Aorta (tissue), 5 donors: ENCODE data around the gene CELF2. TPM values are rescaled to one million over a fixed set of nuclear protein-coding genes. Genes with fewer than 3 reads are reported as not detected.

Experiments
- ATAC-seq: fragments of 200-7000 bp; cut with Tn5 transposase; one replicate; pipeline ENCODE4 v1.9.1; 2022; ENCODE audit warnings: moderate library complexity; ENCODE audit not compliant: low FRiP score
- DNase-seq, 2 donors: peaks; one replicate each; pipeline ENCODE4 v3.0.0-alpha.2; 2020
- H3K27ac ChIP-seq, 2 donors: one replicate each; pipeline ENCODE4 v1.5.1; 2013; ENCODE audit warnings: low read length in 2 of 2, mild to moderate bottlenecking in 2 of 2, moderate library complexity in 2 of 2, control low read depth in 1 of 2, inconsistent platforms in 1 of 2, low read depth in 1 of 2
- H3K27me3 ChIP-seq, 2 donors: one replicate each; pipeline ENCODE4 v1.6.1; 2013; ENCODE audit warnings: control low read depth in 1 of 2, low read length in 1 of 2, mild to moderate bottlenecking in 1 of 2, moderate library complexity in 1 of 2; ENCODE audit not compliant: insufficient read depth in 2 of 2, control insufficient read depth in 1 of 2
- H3K36me3 ChIP-seq, 2 donors: one replicate each; pipeline ENCODE4 v1.6.1; 2013; ENCODE audit warnings: control low read depth in 1 of 2, low read length in 1 of 2, mild to moderate bottlenecking in 1 of 2; ENCODE audit not compliant: insufficient read depth in 2 of 2, control insufficient read depth in 1 of 2
- H3K4me1 ChIP-seq, 2 donors: one replicate each; pipeline ENCODE4 v1.6.1; 2013; ENCODE audit warnings: low read length in 2 of 2, control low read depth in 1 of 2, mild to moderate bottlenecking in 1 of 2, moderate library complexity in 1 of 2; ENCODE audit not compliant: insufficient read depth in 2 of 2, control insufficient read depth in 1 of 2
- H3K4me3 ChIP-seq, 2 donors: one replicate each; pipeline ENCODE4 v1.5.1; 2013; ENCODE audit warnings: low read length in 2 of 2, control low read depth in 1 of 2, mild to moderate bottlenecking in 1 of 2
- H3K9me3 ChIP-seq: one replicate; pipeline ENCODE4 v1.6.1; 2013; ENCODE audit warnings: mild to moderate bottlenecking, low read length; ENCODE audit not compliant: control insufficient read depth
- WGBS, 2 donors: extraction: QIAGEN DNeasy Blood & Tissue Kit; methylation state at CpG; one replicate each; pipeline ENCODE4 v1.1.7; 2013; 5-methylcytosine and 5-hydroxymethylcytosine counted together
- intact Hi-C, 2 donors: fragments of 100-400 bp; cut with DNase I; formaldehyde crosslinking; loops; one replicate each; pipeline versions ENCODE4 v1.14.2 to v1.15.0; 2022
- polyA plus RNA-seq, 2 donors: library from polyadenylated mRNA; stranded (reverse); fragments of 200-250 nt; gene quantifications; one replicate each; pipeline ENCODE4 v1.2.3, GENCODE V29; 2013
- total RNA-seq, 2 donors: library from RNA; stranded (reverse); fragmentation: NEBNext Ultra II Directional; extraction: Animal tissue kit (Norgen Biotek cat#: 25700); gene quantifications; one replicate each; pipeline ENCODE4 v1.2.1, GENCODE V29; 2021
- donor health status: healthy with polysubstance abuse.
- donor health status: Bipolar disorder and iron deficiency.
- donor health status: DM: no; HTN: no; CAD: no.
- donor health status: DM: no; HTN: no; CAD: no.
- donor health status: DM: yes; HTN: yes; CAD: no.

CELF2 gene
- total and polyA plus RNA-seq, 4 donors: 10.9 to 55.4 (median 36.4) TPM

DNA sequence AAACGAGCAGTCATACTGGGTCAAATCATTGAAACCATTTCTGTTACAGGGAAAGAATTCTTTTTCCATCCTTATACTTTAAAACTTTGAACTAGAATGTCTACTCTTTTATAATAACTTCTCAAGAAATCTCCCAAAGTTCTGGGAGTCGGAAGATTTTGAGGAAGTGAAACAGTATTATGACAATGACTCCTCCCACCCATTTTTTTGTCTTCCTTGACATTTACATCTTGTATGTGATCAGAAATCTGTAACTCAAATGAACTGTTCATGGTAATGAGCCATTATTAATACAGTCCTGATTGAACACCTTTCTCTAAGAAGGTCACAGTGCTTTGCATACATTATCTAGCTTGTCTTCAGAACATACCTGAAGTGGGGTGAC, 227.4 kb downstream of the CELF2 start:
- Histone ChIP-seq H3K36me3 (no peaks in the 10 kb centered on the region), H3K9me3 (no peaks in the 10 kb centered on the region), H3K27me3 (no peaks in the 10 kb centered on the region), H3K4me3 (no peak overlapping the region), H3K4me1 (no peaks in the 10 kb centered on the region), H3K27ac (no peak overlapping the region)
- intact Hi-C loops: no loop called here
- DNase-seq (no peak), ATAC-seq (no peak)
- WGBS, 2 donors: 95 to 96% methylated on average over 2 of the region's 2 CpGs

DNA sequence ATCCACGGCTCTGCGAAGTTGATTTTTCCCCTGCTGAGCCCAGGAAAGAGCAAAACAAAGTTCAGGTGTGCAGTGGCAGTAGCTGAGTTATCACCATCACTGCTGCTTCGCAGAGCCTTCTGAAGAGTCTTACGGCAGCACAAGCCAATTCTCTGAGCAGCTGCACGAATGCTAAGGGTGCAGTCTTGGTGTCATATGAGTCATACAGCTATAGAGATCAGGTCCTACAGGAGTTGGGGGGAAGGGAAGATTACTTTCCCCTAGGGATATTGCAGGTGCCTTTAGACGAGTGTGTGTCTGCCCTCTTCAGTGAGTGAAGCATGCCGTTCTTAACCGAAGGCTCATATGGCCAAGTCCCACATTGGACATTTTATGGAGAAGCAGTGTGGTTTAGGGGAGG, 227.8 kb downstream of the CELF2 start:
- no peak for DNase-seq
- Histone ChIP-seq H3K4me1 (no peaks in the 10 kb centered on the region), H3K27me3 (no peaks in the 10 kb centered on the region), H3K36me3 (no peaks in the 10 kb centered on the region), H3K4me3 (no peak overlapping the region), H3K9me3 (no peaks in the 10 kb centered on the region), H3K27ac (no peak overlapping the region)
- intact Hi-C loops: no loop called here
- WGBS, 2 donors: 94 to 96% methylated on average over 8 of the region's 8 CpGs
- ATAC-seq: no peak

DNA sequence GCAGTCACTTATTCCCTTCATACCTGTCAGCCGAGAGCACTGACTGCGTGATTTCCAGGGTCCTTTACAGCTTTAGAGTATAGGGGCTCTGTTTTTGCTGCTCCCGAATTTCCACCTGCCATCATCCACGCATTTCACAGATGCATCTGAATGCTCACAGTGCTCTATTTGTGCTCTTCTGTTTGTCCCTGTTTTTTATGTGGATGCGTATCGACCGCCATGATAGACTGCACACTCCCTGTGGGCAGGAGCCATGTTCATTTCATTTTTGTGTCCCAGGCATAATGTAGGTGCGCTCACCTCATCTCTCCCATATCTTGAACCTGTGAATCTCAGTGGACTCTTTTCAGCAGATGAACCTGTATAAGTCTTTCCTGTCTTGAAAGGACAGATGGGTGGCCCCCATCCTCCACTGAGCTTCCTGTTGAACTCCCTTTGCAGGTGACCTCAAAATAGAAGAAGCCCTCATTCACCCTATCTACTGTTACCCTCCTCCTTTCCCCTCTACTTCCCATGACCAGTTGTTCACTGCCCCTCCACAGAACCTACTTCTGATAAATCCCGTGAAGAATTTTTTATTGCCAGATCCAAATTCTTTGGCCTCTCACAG, 228.4 kb downstream of the CELF2 start:
- ATAC-seq: no peak
- Histone ChIP-seq H3K36me3 (no peaks in the 10 kb centered on the region), H3K27me3 (no peaks in the 10 kb centered on the region), H3K27ac (no peak overlapping the region), H3K4me1 (no peaks in the 10 kb centered on the region), H3K4me3 (no peak overlapping the region), H3K9me3 (no peaks in the 10 kb centered on the region)
- 86 to 90% methylated on average over 9 of the region's 9 CpGs for WGBS, 2 donors
- DNase-seq: no peak
- intact Hi-C loops: no loop called here

DNA sequence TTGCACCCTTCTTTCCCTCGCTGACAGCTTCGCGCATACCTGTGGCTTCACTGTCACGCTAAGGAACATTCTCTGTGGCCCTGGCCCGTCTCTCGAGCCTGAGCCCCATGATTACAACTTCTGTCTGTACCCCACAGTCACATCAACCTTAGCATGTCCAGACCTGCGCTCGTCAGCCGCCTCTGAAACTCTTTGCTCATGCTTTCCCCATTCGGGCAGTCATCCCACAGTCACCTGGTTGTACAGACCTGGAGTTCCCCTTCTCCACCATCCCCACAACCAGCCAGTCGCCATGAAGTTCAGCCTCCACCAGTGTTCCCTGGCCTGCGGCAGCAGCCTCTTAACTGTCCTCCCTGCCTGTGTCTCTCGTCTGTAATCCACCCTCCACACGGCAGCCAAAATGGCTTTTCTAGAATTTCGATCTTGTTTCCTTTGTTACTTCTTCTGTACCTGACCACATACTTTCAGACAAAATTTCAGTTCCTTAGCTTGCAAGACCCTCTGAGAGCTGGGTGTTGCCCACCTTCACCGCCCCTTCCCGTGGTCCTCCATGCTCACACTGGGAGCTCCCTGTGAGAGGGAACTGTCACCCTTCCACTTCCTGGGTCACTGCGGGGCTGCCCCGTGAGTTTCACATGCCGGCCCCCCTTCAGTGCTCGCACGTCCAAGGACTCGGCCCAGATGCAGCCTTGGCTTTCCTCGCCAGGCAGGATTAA, 229.2 kb downstream of the CELF2 start:
- H3K27me3 ChIP-seq: no peaks in the 10 kb centered on the region
- H3K4me1 ChIP-seq: no peaks in the 10 kb centered on the region
- DNase-seq: no peak
- no peak for ATAC-seq
- H3K4me3 ChIP-seq: no peak overlapping the region
- no peaks in the 10 kb centered on the region for H3K9me3 ChIP-seq
- intact Hi-C loops: no loop called here
- no peak overlapping the region for H3K27ac ChIP-seq
- 97% methylated on average over 24 of the region's 24 CpGs for WGBS, 2 donors
- H3K36me3 ChIP-seq: peaks cover 0 to 2% of the 10 kb centered on the region in 2 donors

DNA sequence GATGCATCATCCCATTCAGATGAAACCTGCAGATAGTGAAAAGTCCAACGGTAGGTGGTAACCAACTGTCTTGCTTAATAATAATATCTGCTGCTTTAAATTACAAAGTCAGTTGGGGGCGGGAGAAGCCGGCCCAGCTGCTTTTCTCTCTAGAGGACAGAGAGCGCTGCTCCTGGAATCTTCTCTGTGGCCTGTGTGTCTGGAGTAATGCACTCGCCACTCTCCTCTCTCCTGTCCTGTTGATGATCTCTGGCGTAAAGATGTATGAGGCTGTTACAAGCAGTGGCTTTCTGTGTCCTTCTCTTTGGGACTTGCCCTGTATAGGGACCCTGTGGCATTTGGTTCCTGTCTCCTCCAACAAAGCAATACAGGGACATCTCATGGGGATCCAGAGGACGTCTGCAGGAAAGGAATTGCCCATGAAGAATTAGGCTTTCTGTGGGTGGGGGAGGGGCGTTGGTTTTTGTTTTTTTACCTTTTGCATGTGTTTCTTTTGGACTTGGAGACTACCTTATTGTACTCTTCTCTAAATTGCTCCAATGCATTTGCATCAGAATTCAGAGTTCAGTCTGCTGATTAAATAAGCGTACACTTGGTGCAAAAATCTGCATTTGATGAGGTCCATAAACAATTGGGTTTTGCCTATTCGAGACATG, 231.6 kb downstream of the CELF2 start:
- ATAC-seq: no peak

DNA sequence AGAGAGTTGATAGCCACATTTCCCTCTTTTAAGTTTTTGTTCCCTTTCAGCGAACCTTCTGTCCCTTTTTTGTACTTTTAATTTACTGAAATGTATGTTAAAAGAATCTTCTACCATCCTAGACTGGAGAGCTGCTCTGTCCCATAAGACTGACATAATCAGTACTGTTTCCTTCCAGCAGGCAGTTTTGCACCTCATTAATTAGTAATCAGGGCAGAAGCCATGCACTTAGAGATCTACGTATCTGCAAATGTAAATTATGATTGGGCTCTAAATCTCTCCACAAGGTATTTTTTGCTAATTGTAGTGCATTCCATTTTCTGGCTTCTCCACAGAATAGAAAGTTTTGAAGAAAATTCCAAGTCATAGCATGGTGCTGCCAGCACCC, 232.1 kb downstream of the CELF2 start:
- 89 to 93% methylated on average over 2 of the region's 2 CpGs for WGBS, 2 donors
- no peak overlapping the region for H3K4me3 ChIP-seq
- no peak for ATAC-seq

More for the DNA sequence above, 231.6 kb downstream of the CELF2 start:
- intact Hi-C loops: no loop called here
- DNase-seq: no peak
- H3K4me3 ChIP-seq: no peak overlapping the region
- H3K27me3 ChIP-seq: no peaks in the 10 kb centered on the region
- no peaks in the 10 kb centered on the region for H3K9me3 ChIP-seq
- no peaks in the 10 kb centered on the region for H3K4me1 ChIP-seq
- peaks cover 0 to 2% of the 10 kb centered on the region in 2 donors for H3K36me3 ChIP-seq
- H3K27ac ChIP-seq: no peak overlapping the region
- 76 to 79% methylated on average over 10 of the region's 10 CpGs for WGBS, 2 donors

DNA sequence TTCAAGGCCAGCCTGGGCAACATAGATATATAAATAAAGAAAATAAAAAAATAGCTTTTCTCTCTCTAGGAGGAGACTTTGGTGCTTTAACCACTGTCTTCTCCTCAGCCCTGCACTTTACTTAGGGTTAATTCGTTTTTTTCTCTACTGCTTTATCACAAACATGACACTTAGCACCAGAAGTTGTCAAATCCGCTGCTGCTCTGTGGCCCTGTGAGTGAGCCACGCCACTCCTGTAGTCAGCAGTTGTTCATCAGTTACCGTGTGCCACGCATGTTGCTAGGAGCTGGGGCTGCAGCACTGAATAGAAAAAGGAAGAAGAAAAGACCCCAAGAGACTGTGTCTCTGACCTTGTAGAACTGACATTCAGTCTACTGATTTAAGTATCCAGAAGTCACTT, 232.6 kb downstream of the CELF2 start:
- 91 to 92% methylated on average over 5 of the region's 5 CpGs for WGBS, 2 donors
- no peaks in the 10 kb centered on the region for H3K9me3 ChIP-seq
- ATAC-seq: no peak

More for the DNA sequence above, 232.1 kb downstream of the CELF2 start:
- H3K9me3 ChIP-seq: no peaks in the 10 kb centered on the region
- no peaks in the 10 kb centered on the region for H3K27me3 ChIP-seq
- H3K4me1 ChIP-seq: no peaks in the 10 kb centered on the region
- intact Hi-C loops: no loop called here
- DNase-seq: no peak
- H3K36me3 ChIP-seq: peaks cover 0 to 2% of the 10 kb centered on the region in 2 donors
- no peak overlapping the region for H3K27ac ChIP-seq

DNA sequence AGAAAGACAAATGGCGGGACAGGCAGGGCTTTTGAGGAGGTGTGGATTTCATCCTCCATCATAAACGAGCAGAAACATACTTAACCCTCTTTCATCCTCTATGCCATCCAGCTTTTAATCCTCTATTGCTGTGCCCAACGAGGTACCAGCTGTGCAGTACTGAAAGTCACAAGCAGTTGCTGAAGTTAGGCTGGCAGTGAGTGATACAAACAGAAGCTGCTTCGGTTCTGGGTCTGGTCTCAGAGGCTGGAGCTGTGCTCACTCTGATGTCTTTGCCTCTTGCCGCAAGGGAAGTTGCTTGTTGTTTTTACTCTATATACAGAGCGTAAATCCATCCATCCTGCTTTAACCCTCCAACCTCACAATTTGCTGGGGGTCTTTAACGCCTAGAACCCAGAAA, 235.2 kb downstream of the CELF2 start:
- intact Hi-C loops: no loop called here
- peaks cover 3 to 4% of the 10 kb centered on the region in 2 donors for H3K36me3 ChIP-seq
- ATAC-seq (no peak), DNase-seq (no peak)
- H3K4me3 ChIP-seq: no peak overlapping the region
- H3K9me3 ChIP-seq: no peaks in the 10 kb centered on the region
- H3K4me1 ChIP-seq: no peaks in the 10 kb centered on the region
- 83 to 87% methylated on average over 7 of the region's 7 CpGs for WGBS, 2 donors
- H3K27me3 ChIP-seq: no peaks in the 10 kb centered on the region
- no peak overlapping the region for H3K27ac ChIP-seq

More for the DNA sequence above, 232.6 kb downstream of the CELF2 start:
- H3K27me3 ChIP-seq: no peaks in the 10 kb centered on the region
- DNase-seq: no peak
- no peak overlapping the region for H3K27ac ChIP-seq
- intact Hi-C loops: no loop called here
- no peak overlapping the region for H3K4me3 ChIP-seq
- peaks cover 0 to 2% of the 10 kb centered on the region in 2 donors for H3K36me3 ChIP-seq
- H3K4me1 ChIP-seq: no peaks in the 10 kb centered on the region
